ENCODE measurements around the gene DLD. TPM values are rescaled to one million over a fixed set of nuclear protein-coding genes. Genes with fewer than 3 reads are reported as not detected.

The DLD gene
- total RNA-seq, 1 donor: 63.9 TPM

- DNase-seq (ENCODE audit: low read depth): no peak
- H3K4me3 ChIP-seq (ENCODE audit: low read depth, low read length): no peak overlapping the region
- no peak for TF ChIP-seq CTCF (IDR thresholded peaks at IDR 0.05; ENCODE audit: insufficient read depth, low read depth, low read length)
Observed at GRCh38 chr7:107900496-107901015, 9.6 kb downstream of the DLD start.

- no peak for DNase-seq (ENCODE audit: low read depth)
- TF ChIP-seq CTCF (IDR thresholded peaks at IDR 0.05; ENCODE audit: insufficient read depth, low read depth, low read length): no peak
- H3K4me3 ChIP-seq (ENCODE audit: low read depth, low read length): no peak overlapping the region
Observed at GRCh38 chr7:107902381-107902780, 11.4 kb downstream of the DLD start.

GRCh38 chr7:107907790-107908189, 16.8 kb downstream of the DLD start:
- no peak for TF ChIP-seq CTCF (IDR thresholded peaks at IDR 0.05; ENCODE audit: insufficient read depth, low read depth, low read length)
- no peak overlapping the region for H3K4me3 ChIP-seq (ENCODE audit: low read depth, low read length)
- DNase-seq (ENCODE audit: low read depth): no peak

GRCh38 chr7:107909445-107909844, 18.5 kb downstream of the DLD start:
- H3K4me3 ChIP-seq (ENCODE audit: low read depth, low read length): no peak overlapping the region
- no peak for DNase-seq (ENCODE audit: low read depth)
- no peak for TF ChIP-seq CTCF (IDR thresholded peaks at IDR 0.05; ENCODE audit: insufficient read depth, low read depth, low read length)

- no peak overlapping the region for H3K4me3 ChIP-seq (ENCODE audit: low read depth, low read length)
- no peak for DNase-seq (ENCODE audit: low read depth)
- TF ChIP-seq CTCF (IDR thresholded peaks at IDR 0.05; ENCODE audit: insufficient read depth, low read depth, low read length): no peak
Observed at GRCh38 chr7:107911981-107912380, 21.0 kb downstream of the DLD start.

GRCh38 chr7:107913851-107914250, 22.9 kb downstream of the DLD start:
- DNase-seq (ENCODE audit: low read depth): no peak
- H3K4me3 ChIP-seq (ENCODE audit: low read depth, low read length): no peak overlapping the region
- no peak for TF ChIP-seq CTCF (IDR thresholded peaks at IDR 0.05; ENCODE audit: insufficient read depth, low read depth, low read length)

GRCh38 chr7:107914831-107915230, 23.8 kb downstream of the DLD start:
- no peak overlapping the region for H3K4me3 ChIP-seq (ENCODE audit: low read depth, low read length)
- no peak for DNase-seq (ENCODE audit: low read depth)
- TF ChIP-seq CTCF (IDR thresholded peaks at IDR 0.05; ENCODE audit: insufficient read depth, low read depth, low read length): no peak
